GM10248 (cell line): Measurements from ENCODE around the gene CEP128.
"Not testable (repeated sequence)": the region's sequence is repeated elsewhere in the genome, so short reads cannot be mapped to it uniquely, and the experiment has no call there.

Experiments
- CTCF ChIA-PET: fragments of 300-600 bp; sonication (Branson Sonifier 250); formaldehyde crosslinking; extraction: SDS; loops from one replicate; lab custom pipeline; 2021; ENCODE audit warnings: antibody characterized with exemption; lab: Yijun Ruan, JAX
- POLR2A ChIA-PET: fragments of 350-650 bp; sonication (Branson Sonifier 250); formaldehyde crosslinking; extraction: SDS; loops from one replicate; lab custom pipeline; 2020; ENCODE audit warnings: antibody characterized with exemption; lab: Yijun Ruan, JAX
- DNase-seq: peaks from one replicate; pipeline ENCODE4 v3.0.0; 2012; ENCODE audit errors: extremely low spot score
- CTCF ChIP-seq: IDR thresholded peaks from 2 replicates; pipeline ENCODE4 v1.5.1; 2012; ENCODE audit warnings: mild to moderate bottlenecking, low read depth; ENCODE audit errors: extremely low read depth, missing control alignments, control extremely low read depth

Gene CEP128

GRCh38 chr14:80924365-80925103 lies 17.0 kb downstream of the CEP128 start:
- CTCF ChIA-PET: interaction anchor here (1.2 to 1.3 kb wide), 2 partner anchors 13 to 247 kb away, joined by 3 read pairs; no protein-coding TSS in a partner anchor
- POLR2A ChIA-PET: no interaction called here
- TF ChIP-seq CTCF: no peak
- DNase-seq: no peak

GRCh38 chr14:80923368-80923767 lies 18.2 kb downstream of the CEP128 start:
- CTCF ChIA-PET: interaction anchor here (1.3 to 2.4 kb wide), 2 partner anchors 11 to 12 kb away, joined by 3 to 5 read pairs; no protein-coding TSS in a partner anchor

GRCh38 chr14:80919622-80920021 lies 21.9 kb downstream of the CEP128 start:
- POLR2A ChIA-PET: no interaction called here
- CTCF ChIA-PET: no interaction called here
- DNase-seq: no peak
- no peak for TF ChIP-seq CTCF

More at GRCh38 chr14:80923368-80923767, 18.2 kb downstream of the CEP128 start:
- no peak for DNase-seq
- POLR2A ChIA-PET: no interaction called here
- TF ChIP-seq CTCF: no peak

- POLR2A ChIA-PET, DNase-seq: not testable (repeated sequence)
- CTCF ChIA-PET: interaction anchor here (0.7 to 1.6 kb wide), 4 partner anchors 10 to 252 kb away, joined by 3 to 5 read pairs (median 4); no protein-coding TSS in a partner anchor
Observed at GRCh38 chr14:80912013-80912412, 29.5 kb downstream of the CEP128 start.

- TF ChIP-seq CTCF: no peak
- POLR2A ChIA-PET: no interaction called here
- CTCF ChIA-PET: interaction anchor here (0.7 to 2.1 kb wide), 4 partner anchors 21 to 80 kb away, joined by 3 to 5 read pairs (median 4); no protein-coding TSS in a partner anchor
- DNase-seq: no peak
Observed at GRCh38 chr14:80906946-80907345, 34.6 kb downstream of the CEP128 start.

GRCh38 chr14:80906336-80906735 lies 35.2 kb downstream of the CEP128 start:
- no peak for DNase-seq
- ChIA-PET POLR2A (no interaction called here), CTCF (interaction anchor here (1.0 to 2.1 kb wide), 4 partner anchors 9 to 28 kb away, joined by 3 to 5 read pairs (median 4); no protein-coding TSS in a partner anchor)
- TF ChIP-seq CTCF: no peak

GRCh38 chr14:80902608-80903007 lies 38.9 kb downstream of the CEP128 start:
- POLR2A ChIA-PET: no interaction called here
- CTCF ChIA-PET: interaction anchor here (0.8 to 1.6 kb wide), 4 partner anchors 10 to 66 kb away, joined by 3 to 4 read pairs (median 3); no protein-coding TSS in a partner anchor
- no peak for DNase-seq
- TF ChIP-seq CTCF: no peak
